ENCODE measurements around the gene C20orf204.

DNA sequence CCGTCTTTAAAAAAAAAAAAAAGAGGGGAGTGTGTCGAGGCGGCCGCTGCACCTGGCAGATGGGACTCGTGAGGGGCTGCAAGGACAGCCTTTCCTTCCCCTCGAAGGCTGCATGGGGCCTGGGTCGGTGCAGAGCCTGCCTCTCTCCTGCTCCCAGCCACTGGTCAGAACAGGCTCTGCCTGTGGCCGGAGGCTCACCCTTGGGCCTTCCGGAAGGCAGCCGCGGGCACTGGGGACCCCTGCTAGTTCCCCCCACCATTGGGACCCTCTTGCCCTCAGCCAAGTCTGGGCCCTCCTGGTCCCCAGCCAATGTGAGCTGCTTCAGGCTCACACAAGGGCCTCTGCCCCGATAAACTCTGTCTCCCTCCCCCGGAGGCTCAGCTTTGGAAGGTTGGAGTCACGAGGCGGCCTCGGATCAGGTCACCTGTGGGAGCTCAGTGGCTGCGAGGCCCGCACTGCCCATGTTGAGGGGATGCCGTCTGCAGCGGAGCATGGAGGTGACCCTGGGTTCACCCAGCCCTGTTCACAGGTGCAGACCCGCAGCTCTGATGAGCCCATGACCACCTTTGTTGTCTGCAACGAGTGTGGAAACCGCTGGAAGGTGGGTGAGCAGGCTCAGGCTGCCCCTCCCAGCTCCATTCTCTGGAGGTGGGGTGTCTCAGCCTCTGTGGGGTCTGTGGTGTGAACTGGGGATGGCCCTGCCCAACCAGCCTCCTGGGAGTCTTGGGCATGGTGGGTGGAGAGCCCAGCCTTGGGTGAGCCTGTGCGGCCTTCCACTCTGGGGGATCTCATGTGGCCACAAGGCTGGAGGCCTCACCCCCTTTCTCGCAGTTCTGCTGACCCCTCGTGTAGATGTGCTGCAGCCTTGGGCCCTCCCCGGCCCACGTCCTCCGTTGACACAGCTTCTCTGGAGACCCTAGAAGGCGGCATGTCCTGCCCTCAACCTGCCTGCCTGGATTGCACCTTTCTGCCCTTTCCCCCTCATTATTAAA lies 35.7 kb downstream of the C20orf204 start:
- TF ChIP-seq, protein P1, sequence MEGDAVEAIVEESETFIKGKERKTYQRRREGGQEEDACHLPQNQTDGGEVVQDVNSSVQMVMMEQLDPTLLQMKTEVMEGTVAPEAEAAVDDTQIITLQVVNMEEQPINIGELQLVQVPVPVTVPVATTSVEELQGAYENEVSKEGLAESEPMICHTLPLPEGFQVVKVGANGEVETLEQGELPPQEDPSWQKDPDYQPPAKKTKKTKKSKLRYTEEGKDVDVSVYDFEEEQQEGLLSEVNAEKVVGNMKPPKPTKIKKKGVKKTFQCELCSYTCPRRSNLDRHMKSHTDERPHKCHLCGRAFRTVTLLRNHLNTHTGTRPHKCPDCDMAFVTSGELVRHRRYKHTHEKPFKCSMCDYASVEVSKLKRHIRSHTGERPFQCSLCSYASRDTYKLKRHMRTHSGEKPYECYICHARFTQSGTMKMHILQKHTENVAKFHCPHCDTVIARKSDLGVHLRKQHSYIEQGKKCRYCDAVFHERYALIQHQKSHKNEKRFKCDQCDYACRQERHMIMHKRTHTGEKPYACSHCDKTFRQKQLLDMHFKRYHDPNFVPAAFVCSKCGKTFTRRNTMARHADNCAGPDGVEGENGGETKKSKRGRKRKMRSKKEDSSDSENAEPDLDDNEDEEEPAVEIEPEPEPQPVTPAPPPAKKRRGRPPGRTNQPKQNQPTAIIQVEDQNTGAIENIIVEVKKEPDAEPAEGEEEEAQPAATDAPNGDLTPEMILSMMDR (IDR thresholded peaks at IDR 0.05): no peak
- TF ChIP-seq POLR2A (IDR thresholded peaks at IDR 0.05) (no peak), POLR2AphosphoS5 (IDR thresholded peaks at IDR 0.05) (no peak)

All from prostate gland (tissue), 2 donors.